HG03196 (cell line): ENCODE data around the gene SESN2.

Experiments used
- ATAC-seq: cut with Tn5 transposase; IDR thresholded peaks from one replicate; pipeline ENCODE4 v1.9.1; 2021; ENCODE audit not compliant: unreplicated experiment

Gene SESN2

GRCh38 chr1:28249013-28249865 lies 10.1 kb upstream of the SESN2 start:
- no peak for ATAC-seq

GRCh38 chr1:28249866-28250295 lies 9.4 kb upstream of the SESN2 start:
- ATAC-seq: no peak

GRCh38 chr1:28256197-28256827 lies 3.0 kb upstream of the SESN2 start:
- ATAC-seq: no peak

- no peak for ATAC-seq
Observed at GRCh38 chr1:28257736-28258135, 1.6 kb upstream of the SESN2 start.

- peak; percentile 1 for ATAC-seq
Observed at GRCh38 chr1:28258628-28259251, 578 bp upstream of the SESN2 start.

- no peak for ATAC-seq
Observed at GRCh38 chr1:28259934-28260802, 850 bp downstream of the SESN2 start.

GRCh38 chr1:28260803-28261174 lies 1.5 kb downstream of the SESN2 start:
- no peak for ATAC-seq

- ATAC-seq: no peak
Observed at GRCh38 chr1:28264897-28265296, 5.6 kb downstream of the SESN2 start.

GRCh38 chr1:28265577-28265976 lies 6.3 kb downstream of the SESN2 start:
- no peak for ATAC-seq

- ATAC-seq: no peak
Observed at GRCh38 chr1:28266920-28267322, 7.6 kb downstream of the SESN2 start.

- ATAC-seq: no peak
Observed at GRCh38 chr1:28267633-28268032, 8.3 kb downstream of the SESN2 start.

- ATAC-seq: no peak
Observed at GRCh38 chr1:28269529-28269928, 10.2 kb downstream of the SESN2 start.

- ATAC-seq: no peak
Observed at GRCh38 chr1:28272215-28272852, 13.0 kb downstream of the SESN2 start.

GRCh38 chr1:28273216-28273860 lies 14.0 kb downstream of the SESN2 start:
- no peak for ATAC-seq

- no peak for ATAC-seq
Observed at GRCh38 chr1:28278763-28279162, 19.4 kb downstream of the SESN2 start.

GRCh38 chr1:28279721-28280120 lies 20.4 kb downstream of the SESN2 start:
- ATAC-seq: no peak

- ATAC-seq: no peak
Observed at GRCh38 chr1:28280501-28280900, 21.2 kb downstream of the SESN2 start.

GRCh38 chr1:28280977-28281381 lies 21.7 kb downstream of the SESN2 start:
- ATAC-seq: no peak

- no peak for ATAC-seq
Observed at GRCh38 chr1:28281608-28282425, 22.5 kb downstream of the SESN2 start.
